A673 (cell line): ENCODE results near the gene MTG2.

Experiments
- EZH2 ChIP-seq: fragments of 200-600 bp; sonication (generic); IDR thresholded peaks from 2 replicates; pipeline ENCODE4 v1.6.1; 2017; ENCODE audit warnings: borderline replicate concordance, low read depth, mild to moderate bottlenecking, mixed read lengths, antibody characterized with exemption, low read length; ENCODE audit not compliant: poor library complexity, severe bottlenecking
- TF ChIP-seq, protein P1 (sequence below): fragments of 300-800, 200-600 bp; sonication (generic); conservative IDR thresholded peaks from 2 replicates; pipeline ENCODE4 v1.5.1; 2017; ENCODE audit warnings: low read depth, mild to moderate bottlenecking, antibody characterized with exemption, low read length, moderate library complexity, mixed read lengths

DNA sequence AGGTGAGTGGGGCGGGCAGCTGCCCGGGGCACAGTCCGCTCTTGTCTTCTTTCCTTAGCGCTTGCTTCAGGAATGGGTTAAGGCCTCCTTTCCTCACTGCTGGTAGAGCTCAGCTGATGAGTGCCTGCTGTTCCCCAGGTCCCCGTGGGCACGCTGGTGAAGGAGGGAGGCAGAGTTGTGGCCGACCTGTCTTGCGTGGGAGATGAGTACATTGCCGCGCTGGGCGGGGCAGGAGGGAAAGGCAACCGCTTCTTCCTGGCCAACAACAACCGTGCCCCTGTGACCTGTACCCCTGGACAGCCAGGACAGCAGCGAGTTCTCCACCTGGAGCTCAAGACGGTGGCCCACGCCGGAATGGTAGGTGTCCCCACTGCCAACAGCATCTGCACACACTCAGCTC is 15.7 kb downstream of the MTG2 start:
- TF ChIP-seq, protein P1, sequence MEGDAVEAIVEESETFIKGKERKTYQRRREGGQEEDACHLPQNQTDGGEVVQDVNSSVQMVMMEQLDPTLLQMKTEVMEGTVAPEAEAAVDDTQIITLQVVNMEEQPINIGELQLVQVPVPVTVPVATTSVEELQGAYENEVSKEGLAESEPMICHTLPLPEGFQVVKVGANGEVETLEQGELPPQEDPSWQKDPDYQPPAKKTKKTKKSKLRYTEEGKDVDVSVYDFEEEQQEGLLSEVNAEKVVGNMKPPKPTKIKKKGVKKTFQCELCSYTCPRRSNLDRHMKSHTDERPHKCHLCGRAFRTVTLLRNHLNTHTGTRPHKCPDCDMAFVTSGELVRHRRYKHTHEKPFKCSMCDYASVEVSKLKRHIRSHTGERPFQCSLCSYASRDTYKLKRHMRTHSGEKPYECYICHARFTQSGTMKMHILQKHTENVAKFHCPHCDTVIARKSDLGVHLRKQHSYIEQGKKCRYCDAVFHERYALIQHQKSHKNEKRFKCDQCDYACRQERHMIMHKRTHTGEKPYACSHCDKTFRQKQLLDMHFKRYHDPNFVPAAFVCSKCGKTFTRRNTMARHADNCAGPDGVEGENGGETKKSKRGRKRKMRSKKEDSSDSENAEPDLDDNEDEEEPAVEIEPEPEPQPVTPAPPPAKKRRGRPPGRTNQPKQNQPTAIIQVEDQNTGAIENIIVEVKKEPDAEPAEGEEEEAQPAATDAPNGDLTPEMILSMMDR = no peak
- no peak for TF ChIP-seq EZH2
